H1 (cell line): ENCODE results near the gene ABCF3. TPM values are rescaled to one million over a fixed set of nuclear protein-coding genes. Genes with fewer than 3 reads are reported as not detected.

ENCODE experiments used
- CTCF ChIA-PET: fragments of 300-600 bp; sonication (Branson Sonifier 250); formaldehyde crosslinking; loops from one replicate; lab custom pipeline; 2021; ENCODE audit not compliant: partially characterized antibody; lab: Charles Lee
- POLR2A ChIA-PET: fragments of 300-600 bp; sonication (Branson Sonifier 250); formaldehyde crosslinking; loops from one replicate; lab custom pipeline; 2021; ENCODE audit warnings: inconsistent platforms; ENCODE audit not compliant: partially characterized antibody; lab: Charles Lee
- DNase-seq, 2 experiments: peaks; one replicate each; pipeline versions ENCODE4 v3.0.0 to v3.0.0-alpha.2; 2010 to 2022; ENCODE audit warnings: low spot score in 2 of 2, low read depth in 1 of 2, mixed read lengths in 1 of 2
- FAIRE-seq: peaks from 2 replicates; lab custom pipeline; 2011; peaks lifted over from hg19 to GRCh38; lab: Jason Lieb, UNC
- H2AFZ ChIP-seq: 2 replicates; pipeline ENCODE4 v1.8.1; 2012; ENCODE audit warnings: low read length, inconsistent platforms
- H2AK5ac ChIP-seq: 2 replicates; pipeline ENCODE4 v1.6.1; 2013; ENCODE audit warnings: low read depth, low read length
- H2BK120ac ChIP-seq: replicated peaks from 2 replicates; pipeline ENCODE3; 2013; ENCODE audit warnings: low read depth, low read length, inconsistent platforms
- H2BK12ac ChIP-seq: 2 replicates; pipeline ENCODE4 v1.6.1; 2013; ENCODE audit warnings: low read depth, low read length
- H2BK15ac ChIP-seq: 2 replicates; pipeline ENCODE4 v1.6.1; 2013; ENCODE audit warnings: low read length
- H2BK20ac ChIP-seq: 2 replicates; pipeline ENCODE4 v1.6.1; 2013; ENCODE audit warnings: low read length
- H2BK5ac ChIP-seq: 2 replicates; pipeline ENCODE4 v1.6.1; 2013; ENCODE audit warnings: low read depth, low read length
- H3K14ac ChIP-seq: 2 replicates; pipeline ENCODE4 v1.6.1; 2013; ENCODE audit warnings: inconsistent platforms; ENCODE audit not compliant: insufficient read length
- H3K18ac ChIP-seq: 2 replicates; pipeline ENCODE4 v1.6.1; 2013; ENCODE audit warnings: low read length; ENCODE audit errors: extremely low read depth
- H3K23ac ChIP-seq: 2 replicates; pipeline ENCODE4 v1.6.1; 2013; ENCODE audit warnings: inconsistent platforms; ENCODE audit not compliant: insufficient read length
- H3K23me2 ChIP-seq: 2 replicates; pipeline ENCODE4 v1.6.1; 2013; ENCODE audit warnings: low read depth, low read length
- H3K27ac ChIP-seq: 2 replicates; pipeline ENCODE4 v1.6.1; 2011; ENCODE audit warnings: low read depth, low read length, inconsistent platforms
- H3K27me3 ChIP-seq, 4 experiments: replicated peaks in 1 of 4; 1 replicate in 1 of 4; 2 replicates in 3 of 4; pipeline versions ENCODE4 v1.6.1 to v1.8.1; 2011 to 2013; ENCODE audit warnings: low read length in 3 of 4, mild to moderate bottlenecking in 3 of 4, inconsistent platforms in 2 of 4, mixed read lengths in 2 of 4, moderate library complexity in 1 of 4; ENCODE audit not compliant: control insufficient read depth in 3 of 4, insufficient read depth in 3 of 4; ENCODE audit errors: extremely low read depth in 1 of 4
- H3K36me3 ChIP-seq, 4 experiments: 2 replicates each; pipeline versions ENCODE4 v1.6.1 to v1.8.1; 2011 to 2013; ENCODE audit warnings: mild to moderate bottlenecking in 4 of 4, low read length in 3 of 4, moderate library complexity in 2 of 4, control low read depth in 1 of 4, inconsistent platforms in 1 of 4; ENCODE audit not compliant: insufficient read depth in 4 of 4, control insufficient read depth in 2 of 4
- H3K4ac ChIP-seq: replicated peaks from 2 replicates; pipeline ENCODE3; 2013; ENCODE audit warnings: low read length, low read depth, mixed read lengths, inconsistent platforms; ENCODE audit not compliant: insufficient read length
- H3K4me1 ChIP-seq, 4 experiments: replicated peaks in 1 of 4; 1 replicate in 1 of 4; 2 replicates in 3 of 4; pipeline versions ENCODE4 v1.6.1 to v1.8.1; 2011 to 2013; ENCODE audit warnings: low read length in 3 of 4, inconsistent platforms in 2 of 4, mixed read lengths in 1 of 4; ENCODE audit not compliant: insufficient read depth in 4 of 4, control insufficient read depth in 3 of 4
- H3K4me2 ChIP-seq, 2 experiments: 2 replicates each; pipeline versions ENCODE4 v1.6.1 to v1.8.1; 2011 to 2013; ENCODE audit warnings: low read depth in 2 of 2, low read length in 2 of 2, control low read depth in 1 of 2, inconsistent platforms in 1 of 2, mild to moderate bottlenecking in 1 of 2; ENCODE audit not compliant: insufficient read depth in 1 of 2
- H3K4me3 ChIP-seq, 4 experiments: fragments of 200-600, 300-600 bp in 1 of 4; sonication (generic), shearing (Covaris generic), sonication (Bioruptor Twin) in 1 of 4; 2 replicates each; pipeline versions ENCODE4 v1.5.1 to v1.8.1; 2011 to 2016; ENCODE audit warnings: low read length in 4 of 4, low read depth in 3 of 4, control low read depth in 2 of 4, inconsistent platforms in 2 of 4, mild to moderate bottlenecking in 2 of 4, mixed read lengths in 1 of 4, moderate library complexity in 1 of 4; ENCODE audit not compliant: insufficient read depth in 2 of 4; ENCODE audit errors: extremely low read depth in 1 of 4
- H3K56ac ChIP-seq: replicated peaks from 2 replicates; pipeline ENCODE3; 2013; ENCODE audit warnings: low read depth, mild to moderate bottlenecking, mixed read lengths, low read length, inconsistent platforms; ENCODE audit not compliant: insufficient read length
- H3K79me1 ChIP-seq: 2 replicates; pipeline ENCODE4 v1.6.1; 2013; ENCODE audit warnings: low read depth, low read length, control low read depth
- H3K79me2 ChIP-seq, 2 experiments: 2 replicates each; pipeline versions ENCODE4 v1.6.1 to v1.8.1; 2012 to 2013; ENCODE audit warnings: low read length in 2 of 2, mild to moderate bottlenecking in 2 of 2, inconsistent platforms in 1 of 2; ENCODE audit not compliant: insufficient read depth in 2 of 2, control insufficient read depth in 1 of 2
- H3K9ac ChIP-seq, 4 experiments: replicated peaks in 1 of 4; 1 replicate in 1 of 4; 2 replicates in 3 of 4; pipeline versions ENCODE4 v1.6.1 to v1.8.1; 2011 to 2013; ENCODE audit warnings: low read depth in 3 of 4, low read length in 3 of 4, control low read depth in 2 of 4, mild to moderate bottlenecking in 2 of 4, moderate library complexity in 2 of 4, inconsistent platforms in 1 of 4; ENCODE audit errors: extremely low read depth in 1 of 4
- H3K9me3 ChIP-seq, 2 experiments: 2 replicates each; pipeline versions ENCODE4 v1.6.1 to v1.8.1; 2012 to 2013; ENCODE audit warnings: mild to moderate bottlenecking in 2 of 2, moderate library complexity in 2 of 2, control low read depth in 1 of 2, inconsistent platforms in 1 of 2, low read depth in 1 of 2, low read length in 1 of 2, mixed read lengths in 1 of 2; ENCODE audit not compliant: insufficient read depth in 2 of 2
- H4K20me1 ChIP-seq, 2 experiments: replicated peaks in 1 of 2; 2 replicates each; pipeline versions ENCODE3 to v1.8.1; 2011 to 2013; ENCODE audit warnings: inconsistent platforms in 2 of 2, low read length in 2 of 2, mild to moderate bottlenecking in 1 of 2; ENCODE audit not compliant: insufficient read depth in 2 of 2, control insufficient read depth in 1 of 2
- H4K5ac ChIP-seq: 2 replicates; pipeline ENCODE4 v1.6.1; 2013; ENCODE audit warnings: low read length, low read depth, mixed read lengths, inconsistent platforms; ENCODE audit not compliant: insufficient read length
- H4K8ac ChIP-seq: 2 replicates; pipeline ENCODE4 v1.8.0; 2013; ENCODE audit warnings: mild to moderate bottlenecking, moderate library complexity, low read length, inconsistent platforms; ENCODE audit not compliant: insufficient read depth; ENCODE audit errors: extremely low read depth
- H4K91ac ChIP-seq: replicated peaks from 2 replicates; pipeline ENCODE3; 2013; ENCODE audit warnings: low read length, mixed read lengths, inconsistent platforms; ENCODE audit not compliant: insufficient read length
- BACH1 ChIP-seq: IDR thresholded peaks from 2 replicates; pipeline ENCODE4 v1.6.1; 2012; ENCODE audit warnings: low read length, improper control_type of control experiment
- BRCA1 ChIP-seq: IDR thresholded peaks from 2 replicates; pipeline ENCODE4 v1.6.1; 2012; ENCODE audit warnings: low read depth, low read length, improper control_type of control experiment
- FOSL1 ChIP-seq: IDR thresholded peaks from 2 replicates; pipeline ENCODE4 v1.6.1; 2011; ENCODE audit warnings: mild to moderate bottlenecking, low read depth, low read length, moderate library complexity; ENCODE audit not compliant: insufficient read depth
- GTF2F1 ChIP-seq: IDR thresholded peaks from 2 replicates; pipeline ENCODE4 v1.6.1; 2012; ENCODE audit warnings: low read depth, low read length, improper control_type of control experiment, borderline replicate concordance
- MAFK ChIP-seq: IDR thresholded peaks from 2 replicates; pipeline ENCODE4 v1.6.1; 2012; ENCODE audit warnings: low read depth, mild to moderate bottlenecking, improper control_type of control experiment, low read length
- SAP30 ChIP-seq: fragments of 300-600 bp; sonication (generic); IDR thresholded peaks from 2 replicates; pipeline ENCODE4 v1.7.1; 2012; ENCODE audit warnings: low read length, moderate library complexity, mild to moderate bottlenecking, inconsistent platforms; ENCODE audit not compliant: insufficient read depth, insufficient replicate concordance
- SIN3A ChIP-seq, 2 experiments: IDR thresholded peaks in 1 of 2; conservative IDR thresholded peaks in 1 of 2; 2 replicates each; pipeline ENCODE4 v1.6.1; 2011 to 2012; ENCODE audit warnings: low read length in 2 of 2, improper control_type of control experiment in 1 of 2, low read depth in 1 of 2, mild to moderate bottlenecking in 1 of 2
- WGBS, 2 experiments: shearing (Covaris generic) in 1 of 2; methylation state at CpG; one replicate each; pipeline versions ENCODE4 v1.1.6 to v1.1.7; 2013 to 2015; ENCODE audit warnings: low lambda C conversion rate in 2 of 2, mixed read lengths in 2 of 2, inconsistent platforms in 1 of 2, low coverage in 1 of 2, missing lambda C conversion rate in 1 of 2; ENCODE audit not compliant: insufficient replicate concordance in 2 of 2, insufficient coverage in 1 of 2, insufficient read length in 1 of 2; ENCODE audit errors: extremely low coverage in 1 of 2, missing lambda C conversion rate in 1 of 2; 5-methylcytosine and 5-hydroxymethylcytosine counted together
- polyA plus RNA-seq, 7 experiments: library from polyadenylated mRNA; depleted of rRNA in 3 of 7; stranded (reverse) in 5 of 7; unstranded in 2 of 7; fragments of >200 nt in 5 of 7; fragments of 200-250 nt in 2 of 7; gene quantifications; 1 replicate in 5 of 7; 2 replicates in 1 of 7; 4 replicates in 1 of 7; pipeline versions ENCODE4 v1.2.1 to v1.2.3, GENCODE V29; 2011 to 2013; ENCODE audit warnings: missing spikeins in 2 of 7, mixed read lengths in 2 of 7
- total RNA-seq: library from RNA; stranded (reverse); fragmentation: NEBNext Ultra II Directional; extraction: Animal tissue kit (Norgen Biotek cat#: 25700); gene quantifications from 2 replicates; pipeline ENCODE4 v1.2.1, GENCODE V29; 2021
- TF ChIP-seq, protein P1 (sequence below): IDR thresholded peaks from 2 replicates; pipeline ENCODE4 v1.6.1; 2012; ENCODE audit warnings: inconsistent platforms

Gene ABCF3
- total and polyA plus RNA-seq, 2 of the 8 experiments (the other 6 are each of a cell fraction or from before 2014, with no cell fraction given): 51.6 to 57.8 TPM

DNA sequence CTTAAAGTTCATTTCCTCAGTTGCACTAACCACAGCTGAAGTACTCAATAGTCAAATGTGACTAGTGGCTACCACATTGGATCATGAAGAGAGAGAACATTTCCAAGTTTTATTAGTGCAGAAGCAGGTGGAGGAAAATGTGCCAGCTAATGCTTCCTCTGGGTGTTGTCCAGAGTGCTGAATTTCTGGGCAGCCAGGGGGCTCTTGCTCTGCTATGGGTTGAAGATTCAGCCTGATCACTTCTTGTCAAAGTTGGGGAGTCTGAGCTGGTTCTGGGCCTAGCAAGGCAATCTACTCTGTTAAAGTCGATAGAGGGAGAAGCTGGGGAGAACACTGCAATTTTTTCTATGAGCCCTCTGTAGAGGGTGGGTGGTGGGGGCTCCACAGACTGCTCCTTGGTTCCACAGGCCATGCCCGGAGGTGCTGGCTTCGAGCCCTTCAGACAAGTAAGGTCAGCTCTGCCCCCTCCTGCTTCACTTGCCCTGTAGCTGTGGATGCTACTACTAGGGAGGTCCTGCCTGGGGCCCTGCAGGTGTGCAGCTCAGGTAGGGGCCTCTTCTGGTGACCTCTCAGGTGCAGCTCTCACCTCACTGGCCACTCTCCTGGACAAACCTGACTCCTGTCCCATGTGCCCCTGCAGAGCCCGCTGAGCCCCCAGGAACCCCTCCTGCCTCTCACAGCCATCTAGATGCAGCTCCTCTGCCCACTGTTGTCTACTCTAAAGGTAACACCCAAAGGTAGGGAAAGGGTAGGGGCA, 54.6 kb downstream of the ABCF3 start:
- ChIA-PET POLR2A (interaction anchor here (0.5 to 3.4 kb wide), 19 partner anchors 8 to 235 kb away, joined by 3 to 13 read pairs (median 4); partner anchors contain the start of genes AP2M1, CAMK2N2, EEF1AKMT4 and VWA5B2), CTCF (interaction anchor here (0.6 to 8.9 kb wide), 24 partner anchors 9 to 352 kb away, joined by 3 to 183 read pairs (median 4); partner anchors contain the start of genes DVL3, EEF1AKMT4 and VWA5B2)
- Histone ChIP-seq H2BK15ac (no peak overlapping the region), H3K18ac (no peak overlapping the region), H4K20me1 (peaks cover 8 to 16% of the 10 kb centered on the region in 2 experiments), H3K36me3 (peaks cover 13 to 32% (median 23%) of the 10 kb centered on the region in 4 experiments; a peak in 7 of 8 replicates), H3K27ac (no peak overlapping the region), H4K8ac (no peak overlapping the region), H3K9ac (no peak overlapping the region), H4K91ac (no peak overlapping the region), H3K23ac (no peak overlapping the region), H3K4me2 (peak overlapping the region in 1 of 2 experiments; percentile 37; a peak in 1 of 4 replicates), H3K14ac (no peak overlapping the region), H2AK5ac (no peak overlapping the region), H3K4ac (no peak overlapping the region), H2BK5ac (no peak overlapping the region), H2BK20ac (no peak overlapping the region), H3K4me1 (peaks cover 0 to 5% (median 1%) of the 10 kb centered on the region in 4 experiments; a peak in 4 of 7 replicates), H3K4me3 (peak overlapping the region in 1 of 4 experiments; percentile 54; a peak in 1 of 8 replicates), H3K79me1 (peaks cover 2% of the 10 kb centered on the region), H3K27me3 (no peaks in the 10 kb centered on the region; a peak in 2 of 7 replicates), H2BK12ac (no peak overlapping the region)
- FAIRE-seq (no peak), DNase-seq (peak in 1 of 2 experiments; percentile 60)
- 92% methylated on average over 4 of the region's 4 CpGs; no CpG with 5 or more reads in 1 of the 2 experiments for whole genome bisulfite sequencing, 2 experiments
- TF ChIP-seq FOSL1: no peak
- TF ChIP-seq MAFK: peak; percentile 52
- peak; percentile 91 for TF ChIP-seq BACH1
- peak; percentile 92 to 94 for TF ChIP-seq SIN3A (conservative IDR thresholded peaks at IDR 0.05 in 1 of 2, IDR thresholded peaks at IDR 0.05 in 1 of 2; ENCODE audit: low read depth in 1 of 2, low read length in 2 of 2)
- TF ChIP-seq BRCA1: no peak
- TF ChIP-seq, protein P1, sequence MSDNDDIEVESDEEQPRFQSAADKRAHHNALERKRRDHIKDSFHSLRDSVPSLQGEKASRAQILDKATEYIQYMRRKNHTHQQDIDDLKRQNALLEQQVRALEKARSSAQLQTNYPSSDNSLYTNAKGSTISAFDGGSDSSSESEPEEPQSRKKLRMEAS: 0 out of 2 replicates have a peak, but pooled peaks have one; percentile 21
- peak; percentile 83 for TF ChIP-seq SAP30
- TF ChIP-seq GTF2F1: no peak
- TF ChIP-seq, all 59 proteins: peak for 5
- H3K79me2 ChIP-seq: no peaks in the 10 kb centered on the region
- no peak overlapping the region for H4K5ac ChIP-seq
- no peaks in the 10 kb centered on the region for H3K9me3 ChIP-seq
- H2AFZ ChIP-seq: no peak overlapping the region
- no peak overlapping the region for H2BK120ac ChIP-seq
- no peak overlapping the region for H3K56ac ChIP-seq
- H3K23me2 ChIP-seq: no peaks in the 10 kb centered on the region; the same call in 1 of the 2 replicates
